SKM-1 (cell line): ENCODE results near the gene CARS2.
"Not testable (repeated sequence)": the region's sequence is repeated elsewhere in the genome, so short reads cannot be mapped to it uniquely, and the experiment has no call there.

Experiments
- DNase-seq: peaks from one replicate; lab custom pipeline; 2025; ENCODE audit not compliant: unreplicated experiment; lab: John Stamatoyannopoulos, UW

Gene CARS2

GRCh38 chr13:110638814-110639806 lies 66.8 kb downstream of the CARS2 start:
- DNase-seq: no peak

GRCh38 chr13:110638257-110638656 lies 67.7 kb downstream of the CARS2 start:
- DNase-seq: no peak

- no peak for DNase-seq
These were observed 68.2 kb downstream of the CARS2 start for GRCh38 chr13:110637747-110638146.

- no peak for DNase-seq
These were observed 68.6 kb downstream of the CARS2 start for GRCh38 chr13:110637275-110637674.

- no peak for DNase-seq
These were observed 69.2 kb downstream of the CARS2 start for GRCh38 chr13:110636701-110637201.

- no peak for DNase-seq
These were observed 69.9 kb downstream of the CARS2 start for GRCh38 chr13:110636053-110636475.

GRCh38 chr13:110635405-110636002 lies 70.4 kb downstream of the CARS2 start:
- DNase-seq: no peak

GRCh38 chr13:110634558-110634957 lies 71.4 kb downstream of the CARS2 start:
- DNase-seq: no peak

GRCh38 chr13:110633776-110634175 lies 72.1 kb downstream of the CARS2 start:
- no peak for DNase-seq

GRCh38 chr13:110632255-110632654 lies 73.7 kb downstream of the CARS2 start:
- not testable (repeated sequence) for DNase-seq

GRCh38 chr13:110630566-110631119 lies 75.3 kb downstream of the CARS2 start:
- no peak for DNase-seq

- no peak for DNase-seq
These were observed 76.2 kb downstream of the CARS2 start for GRCh38 chr13:110629735-110630134.

GRCh38 chr13:110628952-110629701 lies 76.8 kb downstream of the CARS2 start:
- DNase-seq: no peak

- no peak for DNase-seq
These were observed 77.5 kb downstream of the CARS2 start for GRCh38 chr13:110628477-110628793.

- DNase-seq: no peak
These were observed 78.0 kb downstream of the CARS2 start for GRCh38 chr13:110627761-110628476.

GRCh38 chr13:110627351-110627750 lies 78.6 kb downstream of the CARS2 start:
- DNase-seq: no peak

GRCh38 chr13:110626521-110626920 lies 79.4 kb downstream of the CARS2 start:
- no peak for DNase-seq

- DNase-seq: no peak
These were observed 80.1 kb downstream of the CARS2 start for GRCh38 chr13:110625771-110626321.

- no peak for DNase-seq
These were observed 80.9 kb downstream of the CARS2 start for GRCh38 chr13:110624766-110625756.
